Stomach smooth muscle (tissue), 2 donors: ENCODE results near the gene JADE3.
"Not testable (repeated sequence)": the region's sequence is repeated elsewhere in the genome, so short reads cannot be mapped to it uniquely, and the experiment has no call there.

Source experiments
- H3K27ac ChIP-seq: one replicate; pipeline ENCODE4 v1.7.0; 2013; ENCODE audit warnings: mild to moderate bottlenecking, low read length, inconsistent platforms
- H3K27me3 ChIP-seq, 2 donors: one replicate each; pipeline ENCODE4 v1.7.0; 2013; ENCODE audit warnings: low read length in 2 of 2; ENCODE audit not compliant: insufficient read depth in 2 of 2, control insufficient read depth in 1 of 2
- H3K36me3 ChIP-seq, 2 donors: one replicate each; pipeline ENCODE4 v1.7.0; 2013; ENCODE audit warnings: low read length in 2 of 2; ENCODE audit not compliant: control insufficient read depth in 2 of 2, insufficient read depth in 2 of 2
- H3K4me1 ChIP-seq: one replicate; pipeline ENCODE4 v1.7.0; 2013; ENCODE audit warnings: low read length; ENCODE audit not compliant: control insufficient read depth, insufficient read depth
- H3K4me3 ChIP-seq, 2 donors: one replicate each; pipeline ENCODE4 v1.7.0; 2013; ENCODE audit warnings: low read length in 2 of 2
- H3K9ac ChIP-seq, 2 donors: one replicate each; pipeline ENCODE4 v1.7.0; 2013; ENCODE audit warnings: low read length in 2 of 2, mild to moderate bottlenecking in 1 of 2
- H3K9me3 ChIP-seq, 2 donors: one replicate each; pipeline ENCODE4 v1.7.0; 2013; ENCODE audit warnings: low read length in 2 of 2; ENCODE audit not compliant: control insufficient read depth in 2 of 2
- donor health status: healthy.
- donor health status: Pancreatic carcinoma.

JADE3 gene

DNA sequence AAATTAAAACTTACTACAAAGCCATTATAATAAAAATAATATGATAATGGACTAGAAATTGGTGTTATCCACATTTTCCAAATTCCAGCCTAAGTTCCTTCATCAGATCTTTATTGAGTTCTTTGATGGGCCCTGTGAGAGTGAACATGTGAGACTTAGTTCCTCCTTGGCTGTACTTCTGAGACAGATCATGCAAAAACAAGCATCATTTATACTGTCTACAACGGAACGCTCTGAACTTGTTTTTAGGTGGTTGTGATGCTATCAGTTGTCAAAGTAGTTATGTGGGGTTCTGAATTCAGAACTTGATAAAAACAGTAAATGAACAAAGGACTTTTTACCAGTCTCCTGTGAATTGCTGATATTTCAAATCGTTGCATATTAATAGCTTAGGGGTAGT is 48.9 kb downstream of the JADE3 start:
- peaks cover 0 to 9% of the 10 kb centered on the region in 2 donors for H3K27me3 ChIP-seq

DNA sequence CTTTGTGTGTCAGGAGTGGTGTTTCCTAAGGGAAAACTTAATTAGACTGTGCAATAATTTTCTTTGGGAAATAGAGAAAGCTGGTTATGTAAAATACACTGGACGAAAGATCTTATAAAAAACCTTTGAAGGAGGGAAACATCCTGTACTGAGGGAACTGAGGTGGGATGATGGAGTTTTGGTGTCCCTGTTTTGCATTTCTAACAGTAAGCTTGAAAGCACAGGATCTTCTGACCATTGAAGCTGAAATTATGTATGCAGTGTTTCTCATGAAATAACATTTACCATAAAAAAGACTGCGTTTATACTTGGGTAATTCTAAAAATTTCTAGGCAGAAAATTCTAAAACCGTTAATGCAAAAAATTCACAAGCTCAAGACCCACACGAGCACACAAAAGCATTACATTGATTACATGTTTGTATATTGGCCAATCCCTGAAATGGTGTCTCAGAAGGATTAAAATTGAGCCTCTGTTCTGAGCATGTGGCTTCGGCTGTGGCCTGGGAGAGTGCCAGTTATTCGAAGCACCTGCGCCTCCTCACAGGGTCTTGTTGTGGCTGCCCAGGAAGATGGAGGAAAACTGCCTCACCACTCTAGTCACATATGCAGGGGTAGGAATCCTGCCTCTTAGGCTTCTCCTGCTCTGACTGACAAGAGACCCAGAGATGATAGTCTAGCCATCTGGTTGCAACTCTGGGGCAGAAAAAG is 49.5 kb downstream of the JADE3 start:
- H3K9me3 ChIP-seq: peaks cover 0 to 2% of the 10 kb centered on the region in 2 donors
- H3K4me1 ChIP-seq: no peaks in the 10 kb centered on the region
- H3K27ac ChIP-seq: no peak overlapping the region
- H3K4me3 ChIP-seq: no peak overlapping the region
- no peak overlapping the region for H3K9ac ChIP-seq
- H3K27me3 ChIP-seq: peaks cover 0 to 9% of the 10 kb centered on the region in 2 donors
- H3K36me3 ChIP-seq: no peaks in the 10 kb centered on the region

More for the DNA sequence above, 48.9 kb downstream of the JADE3 start:
- Histone ChIP-seq H3K36me3 (no peaks in the 10 kb centered on the region), H3K4me3 (no peak overlapping the region), H3K9ac (no peak overlapping the region), H3K4me1 (no peaks in the 10 kb centered on the region), H3K9me3 (peaks cover 0 to 2% of the 10 kb centered on the region in 2 donors), H3K27ac (no peak overlapping the region)

DNA sequence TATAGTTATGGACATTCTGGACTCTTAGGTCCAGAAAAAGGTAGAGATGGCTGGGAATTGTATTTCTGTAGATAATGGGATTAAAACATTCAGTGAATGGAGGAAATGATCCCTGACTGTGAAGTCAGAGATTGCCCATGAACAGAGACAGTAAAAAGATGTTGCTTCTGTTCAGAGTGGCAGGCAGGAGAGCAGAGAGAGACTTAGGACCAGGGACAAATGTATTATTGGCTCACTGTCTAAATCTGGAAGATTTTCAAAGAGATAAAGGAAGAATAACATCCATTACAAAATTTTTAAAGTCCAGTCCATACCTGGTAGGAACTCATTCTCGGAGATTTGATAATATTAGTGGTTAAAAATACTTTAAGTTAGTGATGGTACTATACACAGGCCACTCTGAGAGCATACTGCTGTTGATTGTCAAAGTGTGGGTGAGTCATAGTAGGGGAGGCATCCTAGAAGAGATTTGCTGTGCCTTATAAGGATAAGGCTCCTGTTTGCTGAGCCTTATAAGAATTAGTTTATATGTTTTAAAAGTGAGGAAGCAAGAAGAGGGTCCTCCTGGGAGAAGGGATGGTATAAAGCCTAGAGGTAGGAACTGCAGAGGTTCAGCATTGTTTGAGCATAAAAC is 53.0 kb downstream of the JADE3 start:
- Histone ChIP-seq H3K4me3 (no peak overlapping the region), H3K36me3 (no peaks in the 10 kb centered on the region), H3K27me3 (peaks cover 0 to 3% of the 10 kb centered on the region in 2 donors), H3K27ac (no peak overlapping the region), H3K9ac (no peak overlapping the region), H3K4me1 (no peaks in the 10 kb centered on the region), H3K9me3 (no peaks in the 10 kb centered on the region)

DNA sequence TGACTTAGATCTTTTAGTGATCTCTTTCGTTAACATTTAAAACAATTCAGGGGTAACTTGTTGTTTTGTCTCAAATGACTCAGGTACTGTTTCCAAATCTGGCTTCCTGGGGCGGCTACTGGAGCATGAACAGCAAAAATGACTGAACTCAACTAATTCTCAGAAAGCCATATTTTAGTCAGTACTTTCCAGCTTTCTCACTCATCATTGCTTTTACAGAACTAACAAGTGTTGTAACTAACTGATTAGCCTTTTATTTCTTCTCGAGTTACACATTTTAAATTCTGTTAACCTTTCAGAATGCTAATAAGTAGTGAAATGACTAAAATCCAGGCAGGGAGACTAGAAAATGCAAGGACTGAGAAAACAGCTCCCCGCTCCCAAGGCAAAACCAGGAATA is 55.3 kb downstream of the JADE3 start:
- Histone ChIP-seq H3K4me3 (no peak overlapping the region), H3K36me3 (no peaks in the 10 kb centered on the region), H3K27ac (no peak overlapping the region), H3K4me1 (no peaks in the 10 kb centered on the region), H3K9ac (no peak overlapping the region), H3K9me3 (no peaks in the 10 kb centered on the region), H3K27me3 (no peaks in the 10 kb centered on the region)

DNA sequence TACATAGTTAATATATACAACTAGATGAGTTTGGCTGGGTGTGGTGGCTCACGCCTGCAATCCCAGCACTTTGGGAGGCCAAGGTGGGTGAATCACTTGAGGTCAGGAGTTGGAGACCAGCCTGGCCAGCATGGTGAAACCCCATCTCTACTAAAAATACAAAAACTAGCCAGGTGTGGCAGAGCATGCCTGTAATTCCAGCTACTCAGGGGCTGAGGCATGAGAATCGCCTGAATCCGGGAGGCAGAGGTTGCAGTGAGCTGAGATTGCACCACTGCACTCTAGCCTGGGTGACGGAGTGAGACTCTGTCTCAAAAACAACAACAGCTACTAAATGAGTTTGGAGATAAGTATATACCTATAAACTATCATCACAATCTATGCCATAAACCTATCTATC is 64.8 kb downstream of the JADE3 start:
- H3K27me3 ChIP-seq, H3K9me3 ChIP-seq, H3K4me1 ChIP-seq, H3K4me3 ChIP-seq, H3K27ac ChIP-seq, H3K36me3 ChIP-seq, H3K9ac ChIP-seq: not testable (repeated sequence)

DNA sequence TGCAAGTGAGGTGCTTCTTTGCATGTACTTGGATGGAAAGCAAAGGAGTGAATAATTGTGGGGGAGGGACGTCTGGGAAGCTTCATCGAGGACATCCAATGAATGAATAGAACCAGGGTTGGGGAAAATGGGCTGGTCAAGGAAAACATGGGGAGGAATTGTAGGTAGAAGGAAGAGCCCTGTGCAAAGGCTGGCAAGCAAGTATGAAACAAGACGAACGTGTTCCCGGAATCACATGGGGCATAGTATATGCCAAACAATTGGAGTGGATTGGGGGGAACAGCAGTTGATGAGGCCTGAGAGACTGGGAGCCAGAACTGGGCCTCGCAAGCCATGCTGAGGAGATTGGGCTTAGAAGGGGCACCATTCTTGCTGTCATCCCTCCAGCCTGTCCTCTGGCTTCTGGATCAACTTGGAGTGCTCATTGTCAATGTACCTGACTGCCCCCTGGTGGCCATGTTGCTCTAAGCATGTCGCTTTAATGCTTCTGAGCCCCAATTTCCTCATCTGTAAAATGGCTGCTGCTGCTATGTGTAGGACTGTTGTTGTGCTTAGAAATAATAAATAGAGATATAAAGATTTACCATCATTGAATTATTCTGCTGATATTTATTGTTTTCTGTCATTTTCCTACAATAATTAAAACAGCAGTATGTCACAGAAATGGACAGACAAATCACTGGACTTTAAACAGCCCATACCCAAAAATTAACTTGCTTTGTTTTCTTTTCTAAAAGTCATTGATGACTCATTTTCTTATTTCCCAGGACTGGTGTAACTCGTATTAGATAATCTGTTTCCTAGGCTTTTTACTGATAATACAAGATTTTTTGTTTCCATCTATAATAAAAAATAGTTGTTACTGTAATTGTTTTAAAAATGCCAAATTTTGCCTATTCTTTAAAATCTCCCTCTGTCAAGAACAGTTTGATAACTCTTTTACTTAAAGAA is 66.4 kb downstream of the JADE3 start:
- H3K27ac ChIP-seq: no peak overlapping the region
- no peak overlapping the region for H3K9ac ChIP-seq
- peaks cover 0 to 9% of the 10 kb centered on the region in 2 donors for H3K27me3 ChIP-seq
- H3K4me1 ChIP-seq: no peaks in the 10 kb centered on the region
- H3K36me3 ChIP-seq: no peaks in the 10 kb centered on the region
- H3K4me3 ChIP-seq: no peak overlapping the region
- H3K9me3 ChIP-seq: peaks cover 0 to 3% of the 10 kb centered on the region in 2 donors

DNA sequence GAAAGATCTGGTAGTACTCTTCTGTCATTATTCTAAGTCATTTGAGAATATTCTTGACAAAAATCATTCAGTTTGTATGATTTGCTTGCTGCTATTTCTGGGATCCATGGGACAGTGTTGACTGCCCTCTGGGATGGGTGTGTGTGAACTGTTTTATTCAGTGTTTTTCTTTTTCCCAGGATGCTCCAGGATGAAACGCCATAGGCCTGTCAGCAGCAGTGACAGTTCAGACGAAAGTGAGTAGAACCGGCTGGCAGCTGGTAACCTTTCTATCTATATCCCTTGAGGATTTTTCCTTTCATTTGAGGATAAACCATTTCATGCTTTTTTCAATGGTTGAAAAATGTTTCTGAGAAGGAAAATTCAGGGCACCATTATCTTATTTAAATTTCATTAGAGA is 72.5 kb downstream of the JADE3 start:
- H3K4me1 ChIP-seq: no peaks in the 10 kb centered on the region
- H3K9me3 ChIP-seq: peaks cover 0 to 3% of the 10 kb centered on the region in 2 donors
- H3K27ac ChIP-seq: no peak overlapping the region
- no peak overlapping the region for H3K9ac ChIP-seq
- no peak overlapping the region for H3K4me3 ChIP-seq
- no peaks in the 10 kb centered on the region for H3K36me3 ChIP-seq
- peaks cover 0 to 6% of the 10 kb centered on the region in 2 donors for H3K27me3 ChIP-seq

DNA sequence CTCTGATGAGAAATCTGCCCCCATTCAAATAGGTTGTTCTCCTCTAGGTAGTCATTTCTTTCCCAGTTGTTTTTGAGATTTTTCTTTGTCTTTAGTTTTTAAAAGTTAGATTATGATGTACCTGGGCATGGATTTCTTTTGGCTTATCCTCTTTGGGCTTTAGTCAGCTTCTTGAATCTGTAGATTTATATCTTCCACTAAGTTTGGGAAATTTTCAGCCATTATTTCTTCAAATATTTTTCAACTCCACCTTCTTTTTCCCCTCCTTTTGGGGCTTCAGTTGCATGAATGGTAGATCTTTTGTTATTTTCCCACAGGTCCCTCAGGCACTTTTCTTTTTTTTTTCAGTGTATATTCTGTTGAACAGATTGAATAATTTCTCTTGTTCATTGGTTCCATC is 77.3 kb downstream of the JADE3 start:
- Histone ChIP-seq H3K4me1 (no peaks in the 10 kb centered on the region), H3K27ac (no peak overlapping the region), H3K4me3 (no peak overlapping the region), H3K36me3 (no peaks in the 10 kb centered on the region), H3K27me3 (peaks cover 0 to 2% of the 10 kb centered on the region in 2 donors), H3K9me3 (no peaks in the 10 kb centered on the region), H3K9ac (no peak overlapping the region)

DNA sequence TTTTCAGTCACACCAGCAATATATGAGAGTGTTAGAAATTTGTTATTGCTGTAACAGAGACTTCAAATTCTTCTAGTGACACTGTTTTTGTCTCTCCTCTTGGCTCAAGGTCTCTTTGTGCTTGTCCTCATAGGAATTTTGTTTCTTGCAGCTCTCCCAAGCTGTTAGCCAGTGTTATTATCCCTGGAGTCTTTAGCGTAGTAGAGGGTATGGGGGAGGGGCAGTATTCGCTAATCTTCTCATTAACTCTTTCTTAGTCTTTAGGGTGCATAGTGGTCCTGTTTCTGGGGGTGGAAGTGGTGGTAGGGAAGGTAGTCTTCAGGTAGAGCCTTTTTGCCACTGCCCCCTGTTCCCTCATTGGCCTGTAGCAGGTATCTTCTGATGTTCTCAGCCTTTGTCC is 79.4 kb downstream of the JADE3 start:
- Histone ChIP-seq H3K27me3 (peaks cover 0 to 2% of the 10 kb centered on the region in 2 donors), H3K27ac (no peak overlapping the region), H3K4me1 (no peaks in the 10 kb centered on the region), H3K9me3 (no peaks in the 10 kb centered on the region), H3K36me3 (no peaks in the 10 kb centered on the region), H3K4me3 (no peak overlapping the region), H3K9ac (no peak overlapping the region)

DNA sequence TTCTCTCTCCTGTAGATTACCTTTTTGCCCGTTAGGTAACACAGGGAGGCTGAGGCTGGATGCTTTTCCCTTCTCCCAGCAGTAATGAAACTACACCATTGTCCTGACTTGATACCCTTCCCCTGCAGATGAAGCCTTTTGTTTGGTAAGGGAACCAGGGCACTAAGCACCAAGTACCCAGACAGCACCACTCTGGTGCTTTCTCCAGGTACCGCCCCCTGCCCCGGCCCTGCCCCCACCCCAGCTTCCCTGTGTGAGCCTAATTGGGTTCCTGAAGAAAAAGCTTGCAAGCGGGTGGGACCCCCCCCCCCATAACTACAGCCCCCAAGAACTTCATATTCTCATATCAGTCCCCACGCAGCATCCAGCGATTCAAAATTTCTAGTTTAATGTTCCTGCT is 79.8 kb downstream of the JADE3 start:
- no peak overlapping the region for H3K27ac ChIP-seq
- no peaks in the 10 kb centered on the region for H3K9me3 ChIP-seq
- no peak overlapping the region for H3K9ac ChIP-seq
- no peak overlapping the region for H3K4me3 ChIP-seq
- H3K36me3 ChIP-seq: no peaks in the 10 kb centered on the region
- peaks cover 0 to under 1% of the 10 kb centered on the region in 2 donors for H3K27me3 ChIP-seq
- no peaks in the 10 kb centered on the region for H3K4me1 ChIP-seq
